Body of pancreas (tissue), 4 donors: ENCODE results near the gene SOCS6.

ENCODE experiments used
- POLR2A ChIP-seq, 3 donors: fragments of 450-650 bp; IDR thresholded peaks; one replicate each; pipeline ENCODE4 v1.6.1; 2016; ENCODE audit warnings: antibody characterized with exemption in 3 of 3, mild to moderate bottlenecking in 2 of 3
- TF ChIP-seq, protein P1 (sequence below), 7 experiments: fragments of 450-650 bp in 4 of 7; fragments of 200-600 bp in 3 of 7; sonication (generic) in 3 of 7; IDR thresholded peaks; one replicate each; pipeline ENCODE4 v1.5.1; 2016 to 2019; ENCODE audit warnings: antibody characterized with exemption in 7 of 7

DNA sequence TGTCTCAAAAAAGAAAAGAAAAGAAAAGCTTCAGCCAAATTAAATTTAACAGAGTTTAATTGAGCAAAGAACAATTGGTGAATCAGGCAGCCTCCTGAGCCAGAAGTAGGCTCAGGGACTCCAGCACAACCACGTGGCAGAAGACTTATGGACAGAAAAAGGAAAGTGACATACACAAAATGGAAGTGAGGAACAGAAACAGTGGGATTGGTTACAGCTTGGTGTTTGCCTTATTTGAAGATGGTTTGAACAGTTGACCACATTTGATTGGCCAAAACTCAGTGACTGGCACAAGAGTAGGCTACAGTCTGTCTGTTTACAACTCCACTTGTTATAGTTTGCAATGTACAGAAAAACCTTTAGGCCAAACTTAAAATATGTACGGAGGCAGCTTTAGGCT lies 83.1 kb downstream of the SOCS6 start:
- TF ChIP-seq, protein P1, sequence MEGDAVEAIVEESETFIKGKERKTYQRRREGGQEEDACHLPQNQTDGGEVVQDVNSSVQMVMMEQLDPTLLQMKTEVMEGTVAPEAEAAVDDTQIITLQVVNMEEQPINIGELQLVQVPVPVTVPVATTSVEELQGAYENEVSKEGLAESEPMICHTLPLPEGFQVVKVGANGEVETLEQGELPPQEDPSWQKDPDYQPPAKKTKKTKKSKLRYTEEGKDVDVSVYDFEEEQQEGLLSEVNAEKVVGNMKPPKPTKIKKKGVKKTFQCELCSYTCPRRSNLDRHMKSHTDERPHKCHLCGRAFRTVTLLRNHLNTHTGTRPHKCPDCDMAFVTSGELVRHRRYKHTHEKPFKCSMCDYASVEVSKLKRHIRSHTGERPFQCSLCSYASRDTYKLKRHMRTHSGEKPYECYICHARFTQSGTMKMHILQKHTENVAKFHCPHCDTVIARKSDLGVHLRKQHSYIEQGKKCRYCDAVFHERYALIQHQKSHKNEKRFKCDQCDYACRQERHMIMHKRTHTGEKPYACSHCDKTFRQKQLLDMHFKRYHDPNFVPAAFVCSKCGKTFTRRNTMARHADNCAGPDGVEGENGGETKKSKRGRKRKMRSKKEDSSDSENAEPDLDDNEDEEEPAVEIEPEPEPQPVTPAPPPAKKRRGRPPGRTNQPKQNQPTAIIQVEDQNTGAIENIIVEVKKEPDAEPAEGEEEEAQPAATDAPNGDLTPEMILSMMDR (IDR thresholded peaks at IDR 0.05) = no peak
- TF ChIP-seq POLR2A (IDR thresholded peaks at IDR 0.05) = no peak
